Measurements from ENCODE around the gene GFOD1.

The GFOD1 gene

GRCh38 chr6:13372688-13373487 lies 114.5 kb downstream of the GFOD1 start:
- no peak for DNase-seq

- DNase-seq, result no peak
Measured at GRCh38 chr6:13372076-13372475, 115.3 kb downstream of the GFOD1 start.

DNA sequence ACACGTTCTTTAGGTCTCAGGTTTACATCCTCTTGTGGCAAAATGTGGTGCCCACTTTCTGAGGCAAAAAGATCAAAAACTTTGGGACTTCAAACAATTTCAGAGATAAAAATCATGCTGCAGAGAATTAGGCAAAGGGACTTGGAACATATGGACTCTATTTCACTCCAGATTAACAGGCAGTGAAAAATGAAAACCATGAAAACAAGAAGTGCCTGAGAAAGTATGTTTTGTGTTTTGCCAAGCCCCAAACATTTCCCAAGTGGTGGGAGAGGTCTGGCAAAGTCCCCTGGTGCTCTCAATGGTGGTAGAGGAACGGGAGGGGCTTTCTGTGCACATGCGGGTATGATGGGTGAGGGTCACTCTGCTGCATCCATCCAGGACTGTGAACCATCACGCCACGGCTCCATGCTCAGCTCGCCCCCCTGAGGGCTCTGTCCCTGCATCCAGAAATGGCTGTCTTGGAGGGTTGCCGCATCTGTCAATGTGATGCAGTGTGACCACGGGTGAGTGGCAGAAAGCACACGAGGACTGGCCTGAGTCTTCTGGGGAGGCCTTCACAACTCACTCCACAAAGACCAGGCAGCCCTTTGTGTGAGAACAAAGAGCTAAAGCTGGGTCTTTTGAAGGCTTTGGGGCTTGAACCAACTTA lies 115.9 kb downstream of the GFOD1 start:
- DNase-seq, result no peak

- no peak for DNase-seq
Measured at GRCh38 chr6:13370623-13371022, 116.8 kb downstream of the GFOD1 start.

DNA sequence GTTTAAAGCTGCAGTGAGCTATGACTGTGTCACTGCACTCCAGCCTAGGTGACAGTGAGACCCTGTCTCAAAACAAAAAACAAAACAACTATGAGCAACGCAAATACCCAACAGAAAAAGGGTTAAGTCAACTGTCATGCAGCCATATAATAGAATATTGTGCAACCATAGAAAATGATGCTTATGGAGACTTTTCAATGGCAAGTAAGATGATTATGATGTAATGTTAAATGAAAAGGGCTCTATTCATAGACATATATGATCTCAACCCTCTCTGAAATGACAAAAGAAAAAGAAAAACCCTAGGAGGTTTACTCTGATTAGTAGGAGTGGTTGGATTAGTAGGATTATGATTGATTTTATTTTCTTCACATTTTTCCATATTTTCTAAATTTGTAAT lies 117.8 kb downstream of the GFOD1 start:
- DNase-seq, result no peak

DNA sequence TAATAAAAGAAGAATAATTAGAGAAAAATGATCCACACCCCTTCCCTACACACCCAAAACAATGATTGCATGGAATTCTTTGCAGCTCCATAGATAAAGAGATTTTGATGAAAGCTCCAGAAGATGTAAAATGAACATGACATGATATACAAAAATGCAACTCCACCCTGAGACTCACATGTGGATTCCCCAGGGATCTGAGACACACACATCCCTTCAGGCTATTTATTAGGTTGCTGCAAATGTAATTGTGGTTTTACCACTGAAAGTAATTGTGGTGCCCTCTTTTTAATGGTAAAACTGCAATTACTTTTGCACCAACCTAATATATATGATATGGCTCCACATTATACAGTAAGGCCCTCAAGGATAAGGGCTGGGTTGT lies 118.7 kb downstream of the GFOD1 start:
- DNase-seq, result no peak

- no peak for DNase-seq
Measured at GRCh38 chr6:13368079-13368730, 119.2 kb downstream of the GFOD1 start.

GRCh38 chr6:13367396-13367795 lies 120.0 kb downstream of the GFOD1 start:
- DNase-seq, result no peak

DNA sequence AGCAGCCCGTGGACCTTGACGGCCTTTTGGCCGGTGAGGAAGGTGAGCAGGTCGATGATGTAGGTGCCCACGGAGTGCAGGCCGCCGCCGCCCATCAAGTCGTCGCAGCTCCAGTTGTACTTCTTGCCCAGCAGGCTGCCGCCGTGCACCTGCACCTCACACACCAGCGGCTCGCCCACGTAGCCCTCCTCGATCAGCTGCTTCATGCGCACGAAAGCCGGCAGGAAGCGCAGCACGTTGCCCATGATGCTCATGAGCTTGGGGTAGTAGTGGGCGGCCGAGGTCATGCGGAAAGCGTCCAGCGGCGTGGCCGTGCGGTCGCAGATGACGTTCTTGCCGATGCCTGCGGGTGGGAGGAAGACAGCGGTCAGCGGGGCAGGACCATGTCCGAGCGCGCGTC lies 122.1 kb downstream of the GFOD1 start:
- no peak for DNase-seq

DNA sequence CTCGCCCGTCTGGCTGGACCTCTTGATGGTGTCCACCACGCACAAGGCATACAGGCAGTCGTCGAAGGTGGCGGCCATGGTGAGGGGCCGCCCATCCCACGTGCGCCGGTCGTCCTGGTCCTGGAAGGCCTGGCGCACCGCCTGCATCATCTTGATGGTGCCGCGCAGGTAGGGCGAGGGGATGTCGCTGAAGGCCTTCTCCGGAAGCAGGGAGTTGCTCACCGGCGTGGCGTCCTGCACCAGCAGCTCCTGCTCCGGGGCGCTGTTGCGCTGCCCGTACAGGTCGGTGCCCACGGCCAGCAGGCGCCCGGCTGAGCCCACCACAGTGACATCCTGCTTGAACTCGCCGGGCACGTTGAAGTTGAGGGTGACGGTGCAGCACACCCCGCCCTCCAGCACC lies 122.6 kb downstream of the GFOD1 start:
- no peak for DNase-seq

GRCh38 chr6:13362412-13362811 lies 125.0 kb downstream of the GFOD1 start:
- no peak for DNase-seq

- DNase-seq, result no peak
Measured at GRCh38 chr6:13360671-13361540, 126.5 kb downstream of the GFOD1 start.

DNA sequence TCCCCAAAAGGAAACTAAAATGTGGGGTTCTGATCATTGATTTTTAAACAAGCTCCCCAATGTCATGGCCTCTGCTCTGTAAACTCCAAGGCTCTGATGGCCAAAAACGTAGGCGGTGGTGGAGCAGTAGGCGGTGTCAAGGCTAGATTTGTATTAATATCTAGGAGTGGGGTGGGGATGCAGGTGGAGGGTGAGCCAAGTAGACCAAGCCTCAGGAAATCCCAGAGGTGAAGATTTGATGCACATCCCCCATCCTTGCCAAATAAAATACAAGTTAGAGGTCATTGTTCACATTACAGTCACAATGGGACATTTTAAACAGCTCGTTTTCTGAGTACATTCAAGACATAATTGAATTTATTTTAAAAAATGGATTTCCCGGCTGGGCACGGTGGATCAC lies 128.1 kb downstream of the GFOD1 start:
- no peak for DNase-seq

GRCh38 chr6:13358511-13358910 lies 128.9 kb downstream of the GFOD1 start:
- DNase-seq, result no peak

DNA sequence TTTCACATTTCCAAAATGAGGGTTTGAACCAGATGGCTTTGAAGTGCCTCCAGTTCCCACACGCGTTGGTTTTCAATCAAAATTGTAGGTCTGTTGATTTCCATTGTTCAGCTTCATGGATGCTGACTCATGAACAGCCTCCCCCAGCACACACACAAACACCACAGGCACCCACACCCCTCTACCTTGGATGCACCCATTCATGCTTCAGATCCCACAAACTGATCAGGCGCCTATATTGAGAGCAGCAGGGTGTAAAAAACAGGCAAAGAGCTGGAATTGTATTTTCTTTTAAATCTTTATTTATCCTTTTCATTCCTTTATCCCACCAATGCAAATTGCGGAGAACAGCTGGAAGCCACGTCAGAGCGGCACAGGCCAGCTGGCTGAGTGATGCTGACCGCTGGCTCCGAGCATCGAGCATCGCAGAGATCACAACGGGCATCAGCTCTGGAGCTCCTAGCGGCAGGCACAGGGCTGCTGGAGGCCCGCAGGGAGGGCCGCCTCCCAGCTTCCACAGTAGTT lies 129.8 kb downstream of the GFOD1 start:
- DNase-seq, result no peak

GRCh38 chr6:13355999-13356785 lies 131.2 kb downstream of the GFOD1 start:
- no peak for DNase-seq

DNA sequence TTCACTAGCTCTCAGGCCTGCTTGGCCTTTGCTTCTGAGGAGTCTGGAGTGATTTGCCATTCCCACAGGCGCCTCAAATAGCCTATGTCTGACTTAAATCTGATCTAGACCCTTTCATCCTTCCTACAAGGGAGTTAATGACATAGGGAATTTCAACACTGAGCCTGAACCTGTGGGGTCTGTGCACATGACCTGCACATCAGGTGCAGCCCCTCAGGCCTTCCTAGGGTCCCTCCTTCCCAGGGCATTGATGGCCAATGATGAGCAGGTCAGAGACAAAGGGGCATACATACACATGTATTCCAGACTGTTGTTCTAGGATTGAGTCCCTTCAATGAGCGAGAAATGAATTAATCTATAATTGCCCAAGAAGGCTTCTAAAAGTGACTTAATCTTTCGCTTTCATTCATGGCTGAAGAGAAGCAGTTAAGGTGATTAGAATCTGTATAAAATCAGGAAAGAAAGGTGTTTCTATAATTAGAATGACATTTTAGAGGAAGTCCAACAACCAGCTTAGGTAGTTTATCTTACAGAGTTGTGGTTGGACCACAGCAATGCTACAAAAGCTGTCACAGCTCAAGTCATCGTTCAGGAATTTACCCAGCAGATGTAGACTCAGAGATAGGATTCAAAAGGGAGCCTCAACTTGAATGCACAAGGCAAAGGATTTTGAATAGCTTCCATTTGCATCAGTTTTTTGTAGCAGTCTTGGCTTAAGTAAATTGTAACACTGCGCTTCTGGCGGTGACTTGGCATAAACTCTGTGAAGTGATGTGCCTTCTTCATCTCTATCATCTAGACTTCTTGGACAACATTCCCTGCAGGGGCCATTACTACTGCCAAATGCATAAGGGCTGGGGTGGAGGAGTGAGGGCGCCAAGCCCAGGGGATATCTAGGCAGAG lies 132.1 kb downstream of the GFOD1 start:
- no peak for DNase-seq

- no peak for DNase-seq
Measured at GRCh38 chr6:13354331-13355042, 132.9 kb downstream of the GFOD1 start.

GRCh38 chr6:13352165-13352564 lies 135.2 kb downstream of the GFOD1 start:
- no peak for DNase-seq

DNA sequence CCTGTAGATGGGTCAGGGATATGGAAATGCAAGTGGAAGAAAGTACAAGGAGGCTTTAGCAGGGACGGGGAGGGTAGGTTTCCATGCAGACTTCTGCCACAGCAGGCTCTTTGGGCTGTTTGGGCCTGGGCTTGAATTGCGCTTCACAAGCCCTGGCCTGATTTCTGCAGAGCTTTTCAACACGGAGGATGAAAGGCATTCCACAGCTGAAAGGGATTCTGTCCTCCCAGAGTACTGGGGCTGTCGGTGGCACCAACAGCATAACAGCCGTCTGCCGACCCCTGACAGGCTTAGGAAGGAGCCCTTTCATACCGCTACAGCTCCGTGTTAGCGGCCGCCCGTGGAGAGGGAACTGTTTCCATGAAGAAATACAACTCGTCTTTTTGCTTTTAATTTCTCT lies 136.1 kb downstream of the GFOD1 start:
- no peak for DNase-seq

Data from T-helper 9 cell (primary cell).